Measurements from ENCODE around the gene LAMA1. TPM values are rescaled to one million over a fixed set of nuclear protein-coding genes. Genes with fewer than 3 reads are reported as not detected.
"Not testable (repeated sequence)": the region's sequence is repeated elsewhere in the genome, so short reads cannot be mapped to it uniquely, and the experiment has no call there.

The LAMA1 gene
- total RNA-seq, 1 experiment from 2014 or later = not detected

GRCh38 chr18:6940451-6940850, 177.1 kb downstream of the LAMA1 start:
- H3K36me3 ChIP-seq (ENCODE audit: insufficient read depth, low read length, poor library complexity, severe bottlenecking) = no peaks in the 10 kb centered on the region
- no peak for DNase-seq (ENCODE audit: low spot score)
- POLR2A ChIA-PET (ENCODE audit: low non-redundant PET) = no interaction called here
- no peaks in the 10 kb centered on the region for H3K4me1 ChIP-seq (ENCODE audit: insufficient read depth, low read length, poor library complexity, severe bottlenecking)
- peaks cover 6% of the 10 kb centered on the region for H3K9me3 ChIP-seq (ENCODE audit: low read depth, low read length, poor library complexity, severe bottlenecking)
- no peaks in the 10 kb centered on the region for H3K27me3 ChIP-seq (replicated peaks; ENCODE audit: insufficient read depth, low read depth, low read length, poor library complexity)
- TF ChIP-seq EZH2 (IDR thresholded peaks at IDR 0.05; ENCODE audit: borderline replicate concordance, low read depth, low read length, poor library complexity, severe bottlenecking) = no peak
- TF ChIP-seq CTCF (conservative IDR thresholded peaks at IDR 0.05; ENCODE audit: low read depth, low read length) = no peak
- intact Hi-C loops (cut with micrococcal nuclease; ENCODE audit: unreplicated experiment) = no loop called here
- no TSS peak for BruUV-seq (replicated peaks)
- CTCF ChIA-PET = no interaction called here
- H3K4me3 ChIP-seq (ENCODE audit: low read depth, low read length, poor library complexity, severe bottlenecking) = no peak overlapping the region
- no peak overlapping the region for H3K27ac ChIP-seq (ENCODE audit: low read depth, low read length, poor library complexity, severe bottlenecking)

- intact Hi-C loops (cut with micrococcal nuclease; ENCODE audit: unreplicated experiment) = no loop called here
- no peaks in the 10 kb centered on the region for H3K4me1 ChIP-seq (ENCODE audit: insufficient read depth, low read length, poor library complexity, severe bottlenecking)
- H3K27me3 ChIP-seq (replicated peaks; ENCODE audit: insufficient read depth, low read depth, low read length, poor library complexity) = no peaks in the 10 kb centered on the region
- TF ChIP-seq CTCF (conservative IDR thresholded peaks at IDR 0.05; ENCODE audit: low read depth, low read length) = no peak
- no peak overlapping the region for H3K4me3 ChIP-seq (ENCODE audit: low read depth, low read length, poor library complexity, severe bottlenecking)
- no TSS peak for BruUV-seq (replicated peaks)
- H3K9me3 ChIP-seq (ENCODE audit: low read depth, low read length, poor library complexity, severe bottlenecking) = peaks cover 6% of the 10 kb centered on the region
- no peak overlapping the region for H3K27ac ChIP-seq (ENCODE audit: low read depth, low read length, poor library complexity, severe bottlenecking)
- no peaks in the 10 kb centered on the region for H3K36me3 ChIP-seq (ENCODE audit: insufficient read depth, low read length, poor library complexity, severe bottlenecking)
- ChIA-PET POLR2A (ENCODE audit: low non-redundant PET) (no interaction called here), CTCF (no interaction called here)
- DNase-seq (ENCODE audit: low spot score) = no peak
Measured at GRCh38 chr18:6939972-6940371, 177.6 kb downstream of the LAMA1 start.

- H3K36me3 ChIP-seq (ENCODE audit: insufficient read depth, low read length, poor library complexity, severe bottlenecking); H3K27me3 ChIP-seq (replicated peaks; ENCODE audit: insufficient read depth, low read depth, low read length, poor library complexity); POLR2A ChIA-PET (ENCODE audit: low non-redundant PET); H3K4me1 ChIP-seq (ENCODE audit: insufficient read depth, low read length, poor library complexity, severe bottlenecking); H3K27ac ChIP-seq (ENCODE audit: low read depth, low read length, poor library complexity, severe bottlenecking); DNase-seq (ENCODE audit: low spot score); CTCF ChIA-PET; BruUV-seq (replicated peaks); H3K9me3 ChIP-seq (ENCODE audit: low read depth, low read length, poor library complexity, severe bottlenecking); intact Hi-C loops (cut with micrococcal nuclease; ENCODE audit: unreplicated experiment); H3K4me3 ChIP-seq (ENCODE audit: low read depth, low read length, poor library complexity, severe bottlenecking): not testable (repeated sequence)
Measured at GRCh38 chr18:6938403-6938802, 179.2 kb downstream of the LAMA1 start.

- ChIA-PET POLR2A (ENCODE audit: low non-redundant PET) (no interaction called here), CTCF (no interaction called here)
- no TSS peak for BruUV-seq (replicated peaks)
Measured at GRCh38 chr18:6938003-6938402, 179.6 kb downstream of the LAMA1 start.

More at GRCh38 chr18:6938003-6938402, 179.6 kb downstream of the LAMA1 start:
- no peak overlapping the region for H3K4me3 ChIP-seq (ENCODE audit: low read depth, low read length, poor library complexity, severe bottlenecking)
- TF ChIP-seq EZH2 (IDR thresholded peaks at IDR 0.05; ENCODE audit: borderline replicate concordance, low read depth, low read length, poor library complexity, severe bottlenecking) = no peak
- TF ChIP-seq CTCF (conservative IDR thresholded peaks at IDR 0.05; ENCODE audit: low read depth, low read length) = no peak
- H3K27ac ChIP-seq (ENCODE audit: low read depth, low read length, poor library complexity, severe bottlenecking) = no peak overlapping the region
- H3K4me1 ChIP-seq (ENCODE audit: insufficient read depth, low read length, poor library complexity, severe bottlenecking) = no peaks in the 10 kb centered on the region
- no peaks in the 10 kb centered on the region for H3K36me3 ChIP-seq (ENCODE audit: insufficient read depth, low read length, poor library complexity, severe bottlenecking)
- H3K9me3 ChIP-seq (ENCODE audit: low read depth, low read length, poor library complexity, severe bottlenecking) = peaks cover 6% of the 10 kb centered on the region
- no peaks in the 10 kb centered on the region for H3K27me3 ChIP-seq (replicated peaks; ENCODE audit: insufficient read depth, low read depth, low read length, poor library complexity)
- intact Hi-C loops (cut with micrococcal nuclease; ENCODE audit: unreplicated experiment) = no loop called here
- DNase-seq (ENCODE audit: low spot score) = no peak
